ENCODE results near the gene DNAJC5G.

- no peak for TF ChIP-seq EZH2 (IDR thresholded peaks at IDR 0.05; ENCODE audit: insufficient read depth, poor library complexity, severe bottlenecking)
- TF ChIP-seq EZH2phosphoT487 (IDR thresholded peaks at IDR 0.05; ENCODE audit: insufficient read depth, low read depth), result no peak
Observed at GRCh38 chr2:27255187-27255586, 20.0 kb upstream of the DNAJC5G start.

Data from GM23248 (cell line).